ENCODE data around the gene SRRM4. TPM values are rescaled to one million over a fixed set of nuclear protein-coding genes. Genes with fewer than 3 reads are reported as not detected.
"Not testable (repeated sequence)": the region's sequence is repeated elsewhere in the genome, so short reads cannot be mapped to it uniquely, and the experiment has no call there.

Gene SRRM4
- polyA plus RNA-seq, 2 donors: under 0.01 TPM

GRCh38 chr12:119006746-119007145 lies 25.4 kb downstream of the SRRM4 start:
- no peak overlapping the region for H3K4me3 ChIP-seq (ENCODE audit: low read depth in 1 of 2, low read length in 2 of 2)
- H3K9me3 ChIP-seq (ENCODE audit: control insufficient read depth in 2 of 2, insufficient read depth in 1 of 2, low read depth in 1 of 2, low read length in 1 of 2): peaks cover 0 to 3% of the 10 kb centered on the region in 2 donors
- no peak overlapping the region for H3K27ac ChIP-seq (ENCODE audit: low read depth in 2 of 2, low read length in 1 of 2)
- no peaks in the 10 kb centered on the region for H3K36me3 ChIP-seq (ENCODE audit: control insufficient read depth in 2 of 2, insufficient read depth in 2 of 2, low read length in 1 of 2)
- no peaks in the 10 kb centered on the region for H3K4me1 ChIP-seq (ENCODE audit: control insufficient read depth in 2 of 2, insufficient read depth in 2 of 2, low read length in 1 of 2)
- 20 to 22% methylated on average over 5 of the region's 5 CpGs for WGBS, 2 donors
- no peaks in the 10 kb centered on the region for H3K27me3 ChIP-seq (ENCODE audit: control insufficient read depth in 1 of 2, insufficient read depth in 2 of 2, low read length in 2 of 2)

- not testable (repeated sequence) for H3K27me3 ChIP-seq (ENCODE audit: control insufficient read depth in 1 of 2, insufficient read depth in 2 of 2, low read length in 2 of 2)
Measured at GRCh38 chr12:119008273-119008672, 26.9 kb downstream of the SRRM4 start.

GRCh38 chr12:119008691-119009221 lies 27.4 kb downstream of the SRRM4 start:
- Histone ChIP-seq H3K9me3 (ENCODE audit: control insufficient read depth in 2 of 2, insufficient read depth in 1 of 2, low read depth in 1 of 2, low read length in 1 of 2) (peaks cover 0 to 3% of the 10 kb centered on the region in 2 donors), H3K4me1 (ENCODE audit: control insufficient read depth in 2 of 2, insufficient read depth in 2 of 2, low read length in 1 of 2) (no peaks in the 10 kb centered on the region), H3K36me3 (ENCODE audit: control insufficient read depth in 2 of 2, insufficient read depth in 2 of 2, low read length in 1 of 2) (no peaks in the 10 kb centered on the region), H3K27ac (ENCODE audit: low read depth in 2 of 2, low read length in 1 of 2) (no peak overlapping the region), H3K4me3 (ENCODE audit: low read depth in 1 of 2, low read length in 2 of 2) (no peak overlapping the region), H3K27me3 (ENCODE audit: control insufficient read depth in 1 of 2, insufficient read depth in 2 of 2, low read length in 2 of 2) (no peaks in the 10 kb centered on the region)
- WGBS, 2 donors: 3 to 5% methylated on average over 20 of the region's 20 CpGs

More at GRCh38 chr12:119008273-119008672, 26.9 kb downstream of the SRRM4 start:
- H3K9me3 ChIP-seq (ENCODE audit: control insufficient read depth in 2 of 2, insufficient read depth in 1 of 2, low read depth in 1 of 2, low read length in 1 of 2); H3K4me1 ChIP-seq (ENCODE audit: control insufficient read depth in 2 of 2, insufficient read depth in 2 of 2, low read length in 1 of 2); H3K4me3 ChIP-seq (ENCODE audit: low read depth in 1 of 2, low read length in 2 of 2); H3K27ac ChIP-seq (ENCODE audit: low read depth in 2 of 2, low read length in 1 of 2); H3K36me3 ChIP-seq (ENCODE audit: control insufficient read depth in 2 of 2, insufficient read depth in 2 of 2, low read length in 1 of 2): not testable (repeated sequence)
- 48 to 53% methylated on average over 1 of the region's 1 CpG for WGBS, 2 donors

DNA sequence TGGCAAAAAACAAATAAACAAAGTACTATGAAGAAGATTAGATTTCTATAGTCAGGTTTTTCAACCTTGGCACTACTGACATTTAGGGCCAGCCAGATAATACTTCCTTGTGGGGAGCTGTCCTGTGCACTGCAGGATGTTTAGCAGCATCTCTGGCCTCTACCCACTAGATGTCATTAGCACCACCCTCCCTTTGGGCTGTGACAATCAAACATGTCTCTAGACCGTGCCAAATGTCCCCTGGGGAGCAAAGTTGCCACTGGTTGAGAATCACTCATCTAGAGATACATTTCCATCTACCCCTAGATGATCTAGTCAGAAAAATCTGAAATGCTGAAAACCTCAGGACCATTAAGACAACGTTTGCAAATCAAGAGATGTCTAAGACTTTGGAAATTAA lies 29.9 kb downstream of the SRRM4 start:
- no peak overlapping the region for H3K27ac ChIP-seq (ENCODE audit: low read depth in 2 of 2, low read length in 1 of 2)
- no peaks in the 10 kb centered on the region for H3K4me1 ChIP-seq (ENCODE audit: control insufficient read depth in 2 of 2, insufficient read depth in 2 of 2, low read length in 1 of 2)
- H3K27me3 ChIP-seq (ENCODE audit: control insufficient read depth in 1 of 2, insufficient read depth in 2 of 2, low read length in 2 of 2): no peaks in the 10 kb centered on the region
- H3K36me3 ChIP-seq (ENCODE audit: control insufficient read depth in 2 of 2, insufficient read depth in 2 of 2, low read length in 1 of 2): no peaks in the 10 kb centered on the region
- WGBS, 2 donors: 27 to 37% methylated on average over 2 of the region's 2 CpGs
- H3K9me3 ChIP-seq (ENCODE audit: control insufficient read depth in 2 of 2, insufficient read depth in 1 of 2, low read depth in 1 of 2, low read length in 1 of 2): peaks cover 0 to 3% of the 10 kb centered on the region in 2 donors
- H3K4me3 ChIP-seq (ENCODE audit: low read depth in 1 of 2, low read length in 2 of 2): no peak overlapping the region

DNA sequence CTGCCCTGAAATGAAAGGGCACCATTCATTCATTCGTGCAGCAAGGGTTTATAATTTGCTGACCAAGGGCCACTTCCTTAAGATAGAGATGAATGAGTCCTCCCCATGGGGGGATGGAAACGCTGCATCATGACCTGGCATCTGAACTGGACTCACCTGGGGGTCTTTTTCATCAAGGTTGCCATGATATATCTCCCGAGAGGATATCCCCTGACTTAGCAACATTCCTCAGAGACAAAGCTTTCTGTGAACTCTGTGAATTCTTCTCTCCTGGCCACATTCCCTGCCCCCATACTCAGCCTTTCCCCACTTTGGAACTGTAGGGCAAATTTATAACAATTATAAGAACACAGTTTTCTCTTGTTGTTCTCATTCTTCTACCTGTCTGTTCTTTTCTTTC lies 30.8 kb downstream of the SRRM4 start:
- no peak overlapping the region for H3K27ac ChIP-seq (ENCODE audit: low read depth in 2 of 2, low read length in 1 of 2)
- whole genome bisulfite sequencing, 2 donors: 25 to 30% methylated on average over 3 of the region's 3 CpGs
- no peaks in the 10 kb centered on the region for H3K27me3 ChIP-seq (ENCODE audit: control insufficient read depth in 1 of 2, insufficient read depth in 2 of 2, low read length in 2 of 2)
- H3K4me1 ChIP-seq (ENCODE audit: control insufficient read depth in 2 of 2, insufficient read depth in 2 of 2, low read length in 1 of 2): no peaks in the 10 kb centered on the region
- no peaks in the 10 kb centered on the region for H3K36me3 ChIP-seq (ENCODE audit: control insufficient read depth in 2 of 2, insufficient read depth in 2 of 2, low read length in 1 of 2)
- no peak overlapping the region for H3K4me3 ChIP-seq (ENCODE audit: low read depth in 1 of 2, low read length in 2 of 2)
- H3K9me3 ChIP-seq (ENCODE audit: control insufficient read depth in 2 of 2, insufficient read depth in 1 of 2, low read depth in 1 of 2, low read length in 1 of 2): peaks cover 0 to 3% of the 10 kb centered on the region in 2 donors

GRCh38 chr12:119013023-119013422 lies 31.7 kb downstream of the SRRM4 start:
- Histone ChIP-seq H3K4me3 (ENCODE audit: low read depth in 1 of 2, low read length in 2 of 2) (no peak overlapping the region), H3K27me3 (ENCODE audit: control insufficient read depth in 1 of 2, insufficient read depth in 2 of 2, low read length in 2 of 2) (no peaks in the 10 kb centered on the region), H3K36me3 (ENCODE audit: control insufficient read depth in 2 of 2, insufficient read depth in 2 of 2, low read length in 1 of 2) (no peaks in the 10 kb centered on the region), H3K27ac (ENCODE audit: low read depth in 2 of 2, low read length in 1 of 2) (no peak overlapping the region), H3K9me3 (ENCODE audit: control insufficient read depth in 2 of 2, insufficient read depth in 1 of 2, low read depth in 1 of 2, low read length in 1 of 2) (peaks cover 0 to 3% of the 10 kb centered on the region in 2 donors), H3K4me1 (ENCODE audit: control insufficient read depth in 2 of 2, insufficient read depth in 2 of 2, low read length in 1 of 2) (no peaks in the 10 kb centered on the region)

DNA sequence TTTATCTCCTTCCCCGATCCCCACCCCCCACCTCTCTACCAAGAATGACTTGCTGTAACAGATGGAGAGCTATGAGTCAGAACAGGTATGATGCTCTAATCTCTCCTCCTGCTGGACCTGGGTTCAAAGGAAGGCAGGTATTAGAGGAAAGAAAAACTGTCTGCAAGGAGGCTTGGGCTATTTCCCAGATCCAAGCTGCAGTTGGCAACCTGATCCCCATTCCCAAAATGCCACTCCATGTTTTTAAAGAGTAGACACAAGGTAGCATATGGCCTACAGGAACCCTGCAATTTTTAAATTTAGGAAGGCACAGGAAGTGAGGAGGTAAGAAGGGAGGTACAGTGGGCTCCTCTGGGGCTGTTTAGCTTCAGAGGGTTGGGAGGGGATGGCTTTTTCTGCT lies 33.0 kb downstream of the SRRM4 start:
- Histone ChIP-seq H3K27me3 (ENCODE audit: control insufficient read depth in 1 of 2, insufficient read depth in 2 of 2, low read length in 2 of 2) (no peaks in the 10 kb centered on the region), H3K4me3 (ENCODE audit: low read depth in 1 of 2, low read length in 2 of 2) (no peak overlapping the region), H3K36me3 (ENCODE audit: control insufficient read depth in 2 of 2, insufficient read depth in 2 of 2, low read length in 1 of 2) (no peaks in the 10 kb centered on the region), H3K9me3 (ENCODE audit: control insufficient read depth in 2 of 2, insufficient read depth in 1 of 2, low read depth in 1 of 2, low read length in 1 of 2) (peaks cover 0 to 3% of the 10 kb centered on the region in 2 donors), H3K4me1 (ENCODE audit: control insufficient read depth in 2 of 2, insufficient read depth in 2 of 2, low read length in 1 of 2) (no peaks in the 10 kb centered on the region), H3K27ac (ENCODE audit: low read depth in 2 of 2, low read length in 1 of 2) (no peak overlapping the region)
- 75 to 80% methylated on average over 1 of the region's 1 CpG for WGBS, 2 donors

DNA sequence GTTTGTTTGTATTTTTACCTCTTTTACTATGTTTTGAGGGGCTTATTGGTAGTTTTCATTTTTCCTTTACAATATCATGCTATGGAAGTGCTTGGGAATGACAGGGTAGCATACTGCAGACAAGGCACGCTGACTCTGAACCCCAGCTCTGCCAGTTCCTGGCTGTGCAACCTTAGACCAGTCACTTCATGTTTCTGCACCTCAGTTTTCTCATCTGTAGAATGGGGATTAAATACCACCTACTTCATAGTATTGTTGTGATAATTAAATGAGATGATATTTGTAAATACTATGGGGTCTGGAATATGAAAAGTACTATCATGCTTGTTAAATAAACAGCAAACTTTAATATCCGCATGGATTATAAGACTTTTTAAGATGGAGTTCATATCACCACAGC lies 35.4 kb downstream of the SRRM4 start:
- Histone ChIP-seq H3K27me3 (ENCODE audit: control insufficient read depth in 1 of 2, insufficient read depth in 2 of 2, low read length in 2 of 2) (no peaks in the 10 kb centered on the region), H3K9me3 (ENCODE audit: control insufficient read depth in 2 of 2, insufficient read depth in 1 of 2, low read depth in 1 of 2, low read length in 1 of 2) (peaks cover 0 to under 1% of the 10 kb centered on the region in 2 donors), H3K27ac (ENCODE audit: low read depth in 2 of 2, low read length in 1 of 2) (no peak overlapping the region), H3K4me1 (ENCODE audit: control insufficient read depth in 2 of 2, insufficient read depth in 2 of 2, low read length in 1 of 2) (no peaks in the 10 kb centered on the region), H3K36me3 (ENCODE audit: control insufficient read depth in 2 of 2, insufficient read depth in 2 of 2, low read length in 1 of 2) (no peaks in the 10 kb centered on the region), H3K4me3 (ENCODE audit: low read depth in 1 of 2, low read length in 2 of 2) (no peak overlapping the region)
- WGBS, 2 donors: 47 to 49% methylated on average over 2 of the region's 2 CpGs

- H3K4me1 ChIP-seq (ENCODE audit: control insufficient read depth in 2 of 2, insufficient read depth in 2 of 2, low read length in 1 of 2): no peaks in the 10 kb centered on the region
- no peaks in the 10 kb centered on the region for H3K36me3 ChIP-seq (ENCODE audit: control insufficient read depth in 2 of 2, insufficient read depth in 2 of 2, low read length in 1 of 2)
- H3K27ac ChIP-seq (ENCODE audit: low read depth in 2 of 2, low read length in 1 of 2): no peak overlapping the region
- H3K4me3 ChIP-seq (ENCODE audit: low read depth in 1 of 2, low read length in 2 of 2): no peak overlapping the region
- H3K27me3 ChIP-seq (ENCODE audit: control insufficient read depth in 1 of 2, insufficient read depth in 2 of 2, low read length in 2 of 2): no peaks in the 10 kb centered on the region
- no peaks in the 10 kb centered on the region for H3K9me3 ChIP-seq (ENCODE audit: control insufficient read depth in 2 of 2, insufficient read depth in 1 of 2, low read depth in 1 of 2, low read length in 1 of 2)
- 11 to 15% methylated on average over 3 of the region's 3 CpGs for WGBS, 2 donors
Measured at GRCh38 chr12:119019166-119019565, 37.8 kb downstream of the SRRM4 start.
